KMS-11 (cell line): ENCODE measurements around the gene CAMTA1.

Experiments
- H2AFZ ChIP-seq: fragments of 200-600 bp; sonication (generic); 2 replicates; pipeline ENCODE4 v1.6.1; 2016; ENCODE audit warnings: antibody characterized with exemption, mixed run types, low read depth
- H3K27ac ChIP-seq: fragments of 200-600 bp; sonication (generic); 2 replicates; pipeline ENCODE4 v1.6.1; 2016; ENCODE audit warnings: mild to moderate bottlenecking, mixed run types
- H3K27me3 ChIP-seq: fragments of 200-600 bp; sonication (generic); 2 replicates; pipeline ENCODE4 v1.6.1; 2017; ENCODE audit warnings: mild to moderate bottlenecking, low read depth, mixed run types, moderate library complexity; ENCODE audit not compliant: insufficient read depth
- H3K36me3 ChIP-seq: fragments of 200-600 bp; sonication (generic); 2 replicates; pipeline ENCODE4 v1.6.1; 2017; ENCODE audit warnings: mild to moderate bottlenecking, mixed run types; ENCODE audit not compliant: insufficient read depth
- H3K4me1 ChIP-seq: fragments of 200-600 bp; sonication (generic); 2 replicates; pipeline ENCODE4 v1.6.1; 2016; ENCODE audit warnings: mild to moderate bottlenecking, low read depth, mixed run types; ENCODE audit not compliant: poor library complexity, severe bottlenecking
- H3K4me2 ChIP-seq: fragments of 200-600 bp; sonication (generic); 2 replicates; pipeline ENCODE4 v1.7.0; 2016; ENCODE audit warnings: mild to moderate bottlenecking, mixed run types
- H3K4me3 ChIP-seq: fragments of 200-600 bp; sonication (generic); IDR thresholded peaks from 2 replicates; pipeline ENCODE4 v1.6.1; 2017; ENCODE audit warnings: low read depth, low read length, mixed read lengths; ENCODE audit not compliant: insufficient read depth
- H3K79me2 ChIP-seq: fragments of 200-600 bp; sonication (generic); 2 replicates; pipeline ENCODE4 v1.6.1; 2016; ENCODE audit warnings: low read depth, mixed run types; ENCODE audit not compliant: insufficient read depth
- H3K9ac ChIP-seq: fragments of 200-600 bp; sonication (generic); 2 replicates; pipeline ENCODE4 v1.6.1; 2016; ENCODE audit warnings: mild to moderate bottlenecking, mixed run types
- H4K20me1 ChIP-seq: fragments of 200-600 bp; sonication (generic); 2 replicates; pipeline ENCODE4 v1.6.1; 2016; ENCODE audit warnings: mild to moderate bottlenecking, mixed run types; ENCODE audit not compliant: insufficient read depth
- TF ChIP-seq, protein P1 (sequence below): fragments of 200-600 bp; sonication (generic); conservative IDR thresholded peaks from 2 replicates; pipeline ENCODE4 v1.6.1; 2017; ENCODE audit warnings: low read depth, mild to moderate bottlenecking, antibody characterized with exemption, low read length, moderate library complexity, mixed read lengths

Gene CAMTA1

DNA sequence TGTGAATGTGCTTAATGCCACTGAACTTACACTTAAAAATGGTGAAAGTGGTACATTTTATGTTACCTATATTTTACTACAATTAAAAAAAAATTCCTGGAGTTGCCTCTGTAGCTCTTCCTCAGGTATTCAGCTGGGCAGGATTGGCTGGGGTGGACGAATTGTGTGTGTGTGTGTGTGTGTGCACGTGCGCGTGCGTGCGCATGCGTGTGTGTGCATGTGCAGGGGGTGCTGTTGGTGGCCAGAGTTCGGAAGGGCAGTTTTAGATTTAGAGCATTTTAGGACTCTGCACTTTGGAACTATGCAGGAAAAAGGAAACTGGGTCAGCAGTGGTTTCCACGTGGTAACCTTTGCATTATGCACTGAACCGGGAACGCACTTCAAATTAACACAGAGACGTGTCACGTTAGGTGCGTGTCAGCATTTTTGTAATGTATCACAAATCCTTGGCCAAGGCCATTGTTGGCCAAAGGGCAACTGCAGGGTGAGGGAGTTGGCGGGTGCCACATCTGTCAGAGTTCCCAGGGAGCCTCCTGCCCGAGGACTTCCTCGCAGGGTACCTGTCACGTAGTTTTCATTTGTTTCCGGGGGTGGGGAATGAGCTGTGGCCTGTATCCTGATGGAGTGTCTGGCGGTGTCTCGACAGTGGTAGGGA is 312.8 kb downstream of the CAMTA1 start:
- no peak overlapping the region for H2AFZ ChIP-seq
- no peaks in the 10 kb centered on the region for H3K79me2 ChIP-seq
- H3K9ac ChIP-seq = no peak overlapping the region
- no peak overlapping the region for H3K27ac ChIP-seq
- TF ChIP-seq, protein P1, sequence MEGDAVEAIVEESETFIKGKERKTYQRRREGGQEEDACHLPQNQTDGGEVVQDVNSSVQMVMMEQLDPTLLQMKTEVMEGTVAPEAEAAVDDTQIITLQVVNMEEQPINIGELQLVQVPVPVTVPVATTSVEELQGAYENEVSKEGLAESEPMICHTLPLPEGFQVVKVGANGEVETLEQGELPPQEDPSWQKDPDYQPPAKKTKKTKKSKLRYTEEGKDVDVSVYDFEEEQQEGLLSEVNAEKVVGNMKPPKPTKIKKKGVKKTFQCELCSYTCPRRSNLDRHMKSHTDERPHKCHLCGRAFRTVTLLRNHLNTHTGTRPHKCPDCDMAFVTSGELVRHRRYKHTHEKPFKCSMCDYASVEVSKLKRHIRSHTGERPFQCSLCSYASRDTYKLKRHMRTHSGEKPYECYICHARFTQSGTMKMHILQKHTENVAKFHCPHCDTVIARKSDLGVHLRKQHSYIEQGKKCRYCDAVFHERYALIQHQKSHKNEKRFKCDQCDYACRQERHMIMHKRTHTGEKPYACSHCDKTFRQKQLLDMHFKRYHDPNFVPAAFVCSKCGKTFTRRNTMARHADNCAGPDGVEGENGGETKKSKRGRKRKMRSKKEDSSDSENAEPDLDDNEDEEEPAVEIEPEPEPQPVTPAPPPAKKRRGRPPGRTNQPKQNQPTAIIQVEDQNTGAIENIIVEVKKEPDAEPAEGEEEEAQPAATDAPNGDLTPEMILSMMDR = no peak
- no peaks in the 10 kb centered on the region for H4K20me1 ChIP-seq
- peaks cover 52% of the 10 kb centered on the region for H3K27me3 ChIP-seq
- no peaks in the 10 kb centered on the region for H3K36me3 ChIP-seq
- no peak overlapping the region for H3K4me3 ChIP-seq
- no peaks in the 10 kb centered on the region for H3K4me1 ChIP-seq
- no peak overlapping the region for H3K4me2 ChIP-seq

DNA sequence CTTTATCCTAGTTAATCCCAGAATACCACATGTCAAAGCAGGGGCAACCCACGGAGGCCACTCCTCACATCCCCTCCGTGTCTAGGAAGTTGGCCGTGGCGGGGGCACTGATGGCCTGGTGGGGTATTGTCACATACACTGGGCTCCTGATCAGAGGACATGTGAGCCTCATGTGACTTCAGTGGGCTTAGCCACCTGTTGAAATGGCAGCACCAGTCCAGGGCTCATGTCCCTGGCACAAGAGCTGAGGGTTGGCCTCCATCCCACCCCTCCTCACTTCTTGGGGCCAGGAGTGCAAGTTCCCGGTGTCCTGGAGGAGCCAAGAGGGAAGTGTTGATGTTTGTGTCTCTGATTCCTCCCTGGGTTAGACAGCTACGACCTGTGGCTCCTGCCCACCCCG is 313.4 kb downstream of the CAMTA1 start:
- peaks cover 46% of the 10 kb centered on the region for H3K27me3 ChIP-seq
- H3K4me1 ChIP-seq = no peaks in the 10 kb centered on the region
- H3K4me2 ChIP-seq = no peak overlapping the region
- no peak overlapping the region for H3K4me3 ChIP-seq
- TF ChIP-seq, protein P1 = no peak
- no peak overlapping the region for H3K9ac ChIP-seq
- H2AFZ ChIP-seq = no peak overlapping the region
- H3K36me3 ChIP-seq = no peaks in the 10 kb centered on the region
- H3K27ac ChIP-seq = no peak overlapping the region
- no peaks in the 10 kb centered on the region for H3K79me2 ChIP-seq
- H4K20me1 ChIP-seq = no peaks in the 10 kb centered on the region

DNA sequence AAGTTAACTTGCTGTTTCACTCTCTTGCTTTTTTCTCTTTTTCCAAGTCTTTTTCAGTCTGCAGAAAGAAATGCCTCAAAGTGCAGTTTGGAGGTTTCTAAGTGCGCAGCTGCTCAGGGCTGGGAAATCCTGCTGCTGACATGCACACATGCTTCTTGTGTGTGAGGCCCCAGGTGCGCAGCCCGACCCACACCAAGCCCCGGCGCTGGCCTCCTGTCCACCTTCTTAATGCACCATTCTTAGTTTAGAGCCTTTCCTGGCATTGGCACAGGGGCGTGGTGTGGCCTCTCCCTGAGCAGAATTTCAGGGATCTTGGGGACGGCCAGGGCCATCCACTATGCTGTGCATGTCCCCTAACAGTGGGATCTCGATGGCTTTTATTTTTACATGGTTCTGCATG is 315.2 kb downstream of the CAMTA1 start:
- Histone ChIP-seq H3K79me2 (no peaks in the 10 kb centered on the region), H3K36me3 (no peaks in the 10 kb centered on the region), H3K27ac (no peak overlapping the region), H2AFZ (no peak overlapping the region), H3K9ac (no peak overlapping the region), H3K4me2 (no peak overlapping the region), H4K20me1 (no peaks in the 10 kb centered on the region), H3K27me3 (peaks cover 38% of the 10 kb centered on the region), H3K4me1 (no peaks in the 10 kb centered on the region), H3K4me3 (no peak overlapping the region)
- TF ChIP-seq, protein P1 = no peak

DNA sequence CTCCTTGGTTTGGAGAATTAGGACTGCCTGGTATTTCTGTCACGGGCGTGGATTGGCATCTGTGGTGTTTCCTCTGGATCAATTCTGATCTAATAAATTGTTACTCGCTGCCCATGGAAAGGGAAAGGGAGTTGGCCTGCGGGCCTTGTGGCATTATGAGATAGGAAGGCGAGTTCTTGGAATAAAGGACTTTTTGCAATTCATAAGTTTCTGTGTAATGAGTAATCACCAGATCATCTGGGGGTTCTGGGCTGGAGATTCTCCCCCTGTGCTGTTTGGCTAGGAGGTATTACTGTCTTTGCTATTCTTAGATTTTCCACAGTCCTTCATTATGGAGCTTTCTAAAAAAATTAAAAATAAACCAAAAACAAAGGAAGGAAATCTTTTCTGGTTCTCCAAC is 315.9 kb downstream of the CAMTA1 start:
- peaks cover 31% of the 10 kb centered on the region for H3K27me3 ChIP-seq
- TF ChIP-seq, protein P1 = no peak
- no peak overlapping the region for H3K4me2 ChIP-seq
- no peaks in the 10 kb centered on the region for H4K20me1 ChIP-seq
- no peaks in the 10 kb centered on the region for H3K36me3 ChIP-seq
- no peak overlapping the region for H3K4me3 ChIP-seq
- no peak overlapping the region for H3K9ac ChIP-seq
- H2AFZ ChIP-seq = no peak overlapping the region
- no peaks in the 10 kb centered on the region for H3K79me2 ChIP-seq
- no peak overlapping the region for H3K27ac ChIP-seq
- no peaks in the 10 kb centered on the region for H3K4me1 ChIP-seq
